PC-9 (cell line): ENCODE measurements around the gene ATP2C2.

Experiments
- EZH2 ChIP-seq: fragments of 200-600 bp; sonication (generic); IDR thresholded peaks from 2 replicates; pipeline ENCODE4 v1.8.0; 2017; ENCODE audit warnings: antibody characterized with exemption, low read depth
- TF ChIP-seq, protein P1 (sequence below): fragments of 200-600 bp; sonication (generic); conservative IDR thresholded peaks from 2 replicates; pipeline ENCODE4 v1.6.1; 2017; ENCODE audit warnings: mixed run types, antibody characterized with exemption, mild to moderate bottlenecking, moderate library complexity

DNA sequence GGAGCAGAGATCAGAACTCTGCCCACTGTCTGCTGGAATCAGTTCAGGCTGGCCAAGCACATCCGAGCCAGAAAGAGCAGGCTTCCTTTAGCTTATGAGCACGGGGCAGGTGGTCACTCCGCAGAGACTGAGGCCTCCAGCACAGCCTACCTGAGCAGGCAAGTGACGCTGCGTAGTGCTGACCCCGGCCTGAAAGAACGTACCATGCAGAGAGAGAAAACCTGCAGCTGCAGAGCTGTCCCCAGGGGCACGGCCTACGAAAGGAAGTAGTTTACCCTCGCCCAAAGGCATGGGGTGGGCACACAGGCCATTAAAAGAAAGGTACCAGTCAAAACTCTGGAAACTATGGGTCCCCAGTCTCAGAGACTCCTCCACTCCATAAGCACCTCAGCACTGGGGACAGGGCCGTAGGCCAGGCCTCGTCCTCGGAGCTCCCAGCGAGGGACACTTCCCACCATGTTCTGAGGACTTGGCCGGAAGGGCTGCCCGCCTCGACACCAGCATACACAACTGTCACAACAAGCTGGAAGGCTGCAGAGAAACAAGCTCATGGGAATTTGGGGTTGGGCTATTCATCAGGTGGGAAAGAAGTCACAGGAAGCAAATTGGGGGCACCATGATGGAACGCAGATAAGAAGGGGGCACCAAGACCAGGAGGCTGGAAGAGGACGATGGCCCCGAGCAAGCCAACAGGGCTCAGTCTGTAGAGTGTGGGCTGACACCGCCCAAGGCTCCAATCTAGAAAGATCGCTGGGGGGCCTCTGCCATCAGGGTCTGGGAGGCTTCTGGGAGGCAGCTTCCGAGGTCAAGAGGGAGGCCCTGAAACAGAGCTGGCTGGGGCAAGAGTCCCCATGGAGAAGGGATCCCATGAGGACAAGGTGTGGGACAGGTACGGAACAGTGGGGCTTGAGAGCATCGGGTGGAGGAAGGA lies 114.9 kb downstream of the ATP2C2 start:
- TF ChIP-seq, protein P1, sequence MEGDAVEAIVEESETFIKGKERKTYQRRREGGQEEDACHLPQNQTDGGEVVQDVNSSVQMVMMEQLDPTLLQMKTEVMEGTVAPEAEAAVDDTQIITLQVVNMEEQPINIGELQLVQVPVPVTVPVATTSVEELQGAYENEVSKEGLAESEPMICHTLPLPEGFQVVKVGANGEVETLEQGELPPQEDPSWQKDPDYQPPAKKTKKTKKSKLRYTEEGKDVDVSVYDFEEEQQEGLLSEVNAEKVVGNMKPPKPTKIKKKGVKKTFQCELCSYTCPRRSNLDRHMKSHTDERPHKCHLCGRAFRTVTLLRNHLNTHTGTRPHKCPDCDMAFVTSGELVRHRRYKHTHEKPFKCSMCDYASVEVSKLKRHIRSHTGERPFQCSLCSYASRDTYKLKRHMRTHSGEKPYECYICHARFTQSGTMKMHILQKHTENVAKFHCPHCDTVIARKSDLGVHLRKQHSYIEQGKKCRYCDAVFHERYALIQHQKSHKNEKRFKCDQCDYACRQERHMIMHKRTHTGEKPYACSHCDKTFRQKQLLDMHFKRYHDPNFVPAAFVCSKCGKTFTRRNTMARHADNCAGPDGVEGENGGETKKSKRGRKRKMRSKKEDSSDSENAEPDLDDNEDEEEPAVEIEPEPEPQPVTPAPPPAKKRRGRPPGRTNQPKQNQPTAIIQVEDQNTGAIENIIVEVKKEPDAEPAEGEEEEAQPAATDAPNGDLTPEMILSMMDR, result no peak
- no peak for TF ChIP-seq EZH2
